DMS79 (cell line): Measurements from ENCODE around the gene WHRN.

Experiments
- DNase-seq: peaks from one replicate; lab custom pipeline; 2025; lab: John Stamatoyannopoulos, UW

WHRN gene

DNA sequence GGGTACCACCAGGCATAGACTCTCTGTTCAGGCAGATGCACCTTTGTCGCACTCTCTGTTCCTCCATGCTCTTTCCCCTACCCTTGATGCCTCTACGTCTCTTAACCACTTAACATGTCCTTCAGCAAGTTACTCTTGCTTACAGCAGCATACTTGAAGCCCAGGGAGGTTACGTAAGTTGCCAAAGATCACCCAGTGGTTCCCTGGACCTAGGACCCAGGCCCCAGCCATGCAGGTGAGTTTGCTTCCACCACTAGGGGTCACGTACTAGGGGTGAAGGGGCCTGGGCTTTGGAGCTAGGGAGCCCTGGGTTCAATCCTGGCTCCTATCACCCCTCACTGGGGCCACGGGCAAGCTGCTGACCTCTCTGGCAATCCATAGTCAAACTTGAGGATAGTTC, 126.4 kb downstream of the WHRN start:
- no peak for DNase-seq

DNA sequence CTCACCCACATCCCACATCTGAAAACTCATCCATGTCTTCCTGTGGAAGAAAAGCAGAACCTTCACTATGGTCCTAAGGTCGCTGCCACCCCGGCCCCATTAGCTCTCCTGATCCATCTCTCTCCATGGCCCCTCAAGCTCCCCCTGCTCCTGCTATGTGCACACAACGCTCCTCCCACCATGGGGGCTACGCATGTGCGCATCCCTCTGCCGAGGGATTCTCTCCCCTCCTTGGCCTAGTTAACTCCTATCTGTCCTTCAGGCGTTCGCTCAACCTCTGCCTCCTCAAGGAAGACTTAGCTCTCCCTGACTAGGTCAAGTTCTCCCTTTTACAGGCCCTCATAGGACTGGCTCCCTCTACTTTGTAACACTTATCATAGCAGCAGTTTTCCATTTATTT, 127.3 kb downstream of the WHRN start:
- no peak for DNase-seq

DNA sequence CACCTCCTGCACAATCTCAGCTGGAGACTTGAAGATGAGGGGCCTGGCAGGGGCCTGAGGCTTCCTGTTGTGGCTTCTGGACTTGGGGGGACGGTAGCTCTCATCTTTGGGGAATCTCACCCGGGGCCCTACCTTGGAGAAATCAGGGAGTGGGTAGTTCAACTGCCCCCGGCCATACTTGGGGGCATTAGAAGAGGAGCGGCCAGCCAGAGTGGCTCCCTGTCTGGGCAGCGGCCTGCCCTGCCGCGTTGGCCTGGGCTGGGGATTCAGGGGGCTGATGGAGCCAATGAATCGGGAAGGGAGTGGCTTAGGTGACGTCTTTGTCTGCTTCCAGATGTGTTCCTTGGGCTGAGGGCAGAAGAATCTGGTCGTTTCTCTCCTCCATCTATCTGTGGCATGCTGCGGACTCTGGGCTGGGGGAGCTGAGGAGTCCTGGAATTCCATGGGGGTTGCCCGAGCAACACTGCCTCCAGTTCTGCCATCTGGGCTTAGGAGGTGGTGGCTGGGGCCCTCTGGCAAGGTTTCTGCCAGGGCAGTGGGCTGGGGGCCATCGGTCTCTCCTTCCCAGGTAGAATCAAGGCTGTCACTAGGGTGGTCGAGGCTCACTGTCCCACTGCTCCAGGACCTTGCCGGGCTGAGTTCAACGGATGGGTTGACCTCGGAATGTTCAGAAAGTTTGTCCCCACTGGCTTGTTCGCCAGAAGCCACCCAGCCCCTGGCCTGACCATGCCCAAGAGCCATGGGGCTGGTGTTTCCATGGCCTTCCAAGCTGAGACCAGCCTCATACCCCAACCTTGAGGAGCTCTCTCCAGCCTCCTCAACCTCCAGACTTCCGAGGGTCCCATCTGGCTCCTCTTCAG, 128.5 kb downstream of the WHRN start:
- no peak for DNase-seq

DNA sequence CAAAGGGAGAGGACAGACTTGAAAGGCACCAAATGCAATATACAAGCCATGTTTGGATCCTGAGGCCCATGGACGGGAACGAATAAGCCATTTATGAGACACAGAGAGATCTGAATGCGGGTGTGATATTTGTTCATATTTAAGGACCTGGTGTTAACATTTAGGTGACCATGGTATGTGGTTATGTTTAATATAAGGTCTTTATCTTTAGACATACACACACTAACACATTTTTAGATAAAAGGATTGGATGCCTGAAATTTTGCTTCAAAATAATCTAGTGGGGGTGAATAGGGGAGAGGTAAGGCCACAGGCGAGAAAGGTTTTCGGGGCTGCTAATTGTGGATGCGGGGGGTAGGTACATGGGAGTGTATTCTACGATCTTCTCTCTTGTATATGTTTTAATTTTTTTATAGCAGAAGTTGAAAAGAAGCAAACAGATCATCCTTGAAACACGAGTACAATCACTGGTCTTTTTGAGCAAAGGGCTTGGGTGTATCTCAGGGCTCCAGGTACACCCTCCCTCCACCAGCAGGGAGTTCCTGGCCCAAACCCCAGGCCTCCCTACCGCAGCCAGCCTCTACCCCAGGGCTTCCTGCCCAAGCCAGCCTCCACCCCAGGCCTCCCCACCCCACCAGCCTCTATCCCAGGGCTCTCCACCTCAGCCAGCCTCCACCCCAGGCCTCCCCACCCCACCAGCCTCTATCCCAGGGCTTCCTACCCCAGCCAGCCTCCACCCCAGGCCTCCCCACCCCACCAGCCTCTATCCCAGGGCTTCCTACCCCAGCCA, 129.7 kb downstream of the WHRN start:
- DNase-seq = no peak

DNA sequence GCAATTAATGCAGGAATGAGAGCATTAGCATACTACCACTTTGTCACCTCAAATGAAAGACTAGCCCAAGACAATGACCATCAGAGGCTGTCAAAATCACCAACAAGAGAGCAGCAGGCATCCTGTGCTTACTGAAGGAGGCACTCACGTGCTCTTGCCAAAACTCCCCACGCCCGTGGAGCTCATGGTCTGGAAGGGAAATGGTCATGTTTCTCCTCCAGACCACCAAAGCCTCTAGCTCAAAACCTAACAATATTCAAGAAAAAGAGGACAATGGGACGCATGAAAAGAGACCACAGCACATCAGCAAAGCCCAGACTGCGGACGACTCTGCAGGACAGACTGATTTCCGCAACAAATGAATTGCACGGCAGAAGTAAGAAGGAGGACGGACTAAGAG, 130.3 kb downstream of the WHRN start:
- DNase-seq = no peak

DNA sequence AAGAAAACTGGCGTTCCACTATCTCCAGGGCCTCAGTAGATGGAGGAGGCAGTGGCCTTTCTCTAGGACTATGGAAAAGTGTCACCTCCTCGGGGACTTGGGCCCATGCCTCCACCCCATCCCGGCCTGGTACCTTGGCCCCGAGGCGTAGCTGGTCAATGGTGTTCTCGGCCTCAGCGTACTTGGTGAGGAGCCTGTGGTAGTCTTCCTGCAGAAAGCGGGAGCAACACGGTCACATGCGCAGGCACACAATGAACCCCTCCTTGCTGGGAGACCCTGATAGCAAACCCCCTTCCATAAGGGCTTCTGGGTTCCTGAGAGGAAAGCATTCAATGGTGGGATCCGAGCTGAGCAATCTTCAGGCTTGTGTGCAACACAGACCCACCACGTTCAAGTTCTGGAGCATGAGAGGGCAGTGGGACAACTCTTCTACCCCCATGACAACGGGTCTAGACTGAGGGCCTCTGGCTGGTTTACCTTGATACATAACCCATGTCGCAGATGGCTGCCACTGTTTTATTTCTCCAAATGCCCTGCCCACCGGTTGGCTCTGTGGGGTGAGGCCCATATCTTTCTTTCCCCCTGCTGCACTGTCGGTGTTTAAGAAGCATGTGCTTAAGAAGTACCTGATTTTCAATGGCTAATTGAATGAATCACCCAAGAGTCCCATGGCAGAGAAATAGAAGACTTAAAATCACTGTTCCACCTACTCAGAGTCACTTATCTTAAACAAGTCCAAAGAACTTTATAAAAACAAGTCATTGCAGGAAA, 131.1 kb downstream of the WHRN start:
- no peak for DNase-seq

DNA sequence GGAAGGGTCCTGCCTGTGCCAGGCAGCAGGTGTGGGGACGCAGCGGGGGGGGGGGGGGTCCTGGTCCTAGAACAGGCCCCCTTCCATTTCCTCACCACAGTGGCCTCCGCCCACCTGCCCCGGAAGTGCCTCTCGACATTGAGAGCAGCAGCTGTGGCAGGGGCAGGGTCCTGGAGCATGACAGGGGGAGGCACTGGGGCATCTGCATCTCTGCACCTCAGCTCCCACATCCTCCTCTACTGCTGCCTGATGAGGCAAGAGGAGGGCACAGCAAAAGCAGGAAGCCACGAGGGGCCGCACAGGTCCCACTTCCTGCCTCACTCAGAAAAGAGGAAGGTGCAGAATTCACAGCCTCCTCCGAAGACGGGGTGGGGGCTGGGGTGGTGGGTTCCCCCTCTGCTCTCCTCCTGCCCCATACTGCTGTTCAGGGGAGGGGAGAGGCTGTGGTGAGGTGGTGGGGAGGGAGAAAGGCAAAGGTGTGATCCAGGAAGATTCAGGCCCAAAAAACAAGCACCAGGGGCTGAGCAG, 132.3 kb downstream of the WHRN start:
- no peak for DNase-seq

DNA sequence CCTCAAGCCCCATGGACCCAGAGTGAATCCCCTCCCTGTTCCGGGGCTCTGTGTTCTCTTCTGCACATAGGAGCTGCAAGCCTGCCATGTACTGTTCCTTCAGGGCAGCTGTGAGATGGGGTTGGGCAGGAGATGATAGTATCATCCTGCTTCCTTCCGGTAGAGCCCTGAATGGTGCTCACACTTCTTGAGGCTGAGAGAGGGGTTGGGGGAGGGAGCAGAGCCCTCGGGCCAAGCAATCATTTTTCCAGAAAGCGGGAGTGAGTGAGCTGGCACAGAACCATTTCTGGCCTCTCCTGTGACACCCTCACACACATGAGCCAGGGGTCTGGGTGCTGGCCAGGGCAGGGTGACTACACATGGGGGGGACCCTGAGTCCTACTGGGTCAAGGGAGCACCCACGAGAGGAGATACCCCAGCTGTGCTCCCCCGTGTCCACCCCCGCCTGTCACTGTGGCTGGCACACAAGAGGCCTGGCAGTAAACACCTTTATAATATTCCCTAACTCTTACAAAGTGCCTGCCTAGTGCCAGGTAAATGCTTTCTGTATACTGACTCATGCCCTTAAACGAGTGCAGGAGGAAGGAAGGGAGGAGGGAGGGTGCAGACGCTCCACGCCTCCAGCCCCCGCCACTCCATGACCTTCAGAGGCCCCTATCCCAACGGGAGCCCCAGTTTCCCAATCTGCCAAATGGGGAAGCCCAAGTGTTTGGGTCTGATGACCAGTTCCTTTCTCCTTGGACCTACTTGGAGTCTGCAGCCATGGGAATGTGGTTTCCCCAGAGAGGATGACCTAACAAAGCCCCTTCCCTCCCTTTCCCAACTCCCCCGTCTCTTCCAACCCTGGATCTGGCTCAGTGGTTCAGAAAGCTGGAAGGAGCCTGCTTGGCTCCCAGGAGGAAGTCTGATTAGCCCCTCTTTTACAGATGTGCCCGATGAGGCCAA, 133.0 kb downstream of the WHRN start:
- DNase-seq = no peak

DNA sequence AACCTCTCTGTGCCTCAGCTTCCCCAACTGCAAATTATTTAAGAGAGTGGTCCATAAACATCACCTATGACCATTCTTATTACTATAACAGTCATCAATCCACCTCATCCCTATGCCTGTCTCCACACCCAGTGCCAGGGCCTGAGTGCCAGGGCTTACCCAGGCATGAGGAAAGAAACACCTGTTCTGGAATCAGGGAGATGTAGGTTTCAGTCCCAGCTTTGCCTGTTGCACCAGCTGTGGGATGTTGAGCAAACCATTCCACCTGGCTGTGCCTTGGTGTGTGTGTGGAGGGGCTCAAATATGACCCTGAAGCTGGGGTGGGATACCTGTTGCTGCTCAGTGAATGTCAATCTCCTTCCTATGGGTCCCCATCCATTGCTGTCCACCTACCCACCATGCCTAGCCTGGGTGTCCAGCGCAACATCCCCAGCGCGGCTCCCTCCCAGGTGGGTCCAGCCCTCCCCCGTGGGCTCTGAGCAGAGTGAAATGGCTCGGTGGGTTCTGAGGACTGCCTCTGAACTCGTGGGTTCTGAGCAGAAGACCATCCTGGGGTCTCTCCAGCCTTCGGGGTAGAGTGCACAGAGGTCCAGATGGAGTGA, 133.8 kb downstream of the WHRN start:
- DNase-seq = no peak

DNA sequence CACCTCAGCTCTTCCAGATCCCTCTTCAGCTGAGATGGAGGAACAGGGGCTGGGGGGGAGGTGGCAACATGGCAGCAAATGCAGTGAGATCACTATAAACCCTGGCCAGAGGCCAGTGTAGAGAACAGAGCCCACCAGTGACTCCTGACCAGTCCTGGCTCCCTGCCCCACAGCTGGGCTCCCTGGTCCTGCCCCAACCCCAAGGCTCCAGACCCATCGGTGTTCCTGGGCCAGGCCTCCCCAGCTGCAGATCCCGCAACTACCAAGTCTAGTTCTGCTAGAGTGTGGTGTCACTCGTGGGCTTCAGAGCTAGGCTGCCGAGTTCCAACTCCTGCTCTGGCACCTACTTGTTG, 134.3 kb downstream of the WHRN start:
- DNase-seq = no peak

DNA sequence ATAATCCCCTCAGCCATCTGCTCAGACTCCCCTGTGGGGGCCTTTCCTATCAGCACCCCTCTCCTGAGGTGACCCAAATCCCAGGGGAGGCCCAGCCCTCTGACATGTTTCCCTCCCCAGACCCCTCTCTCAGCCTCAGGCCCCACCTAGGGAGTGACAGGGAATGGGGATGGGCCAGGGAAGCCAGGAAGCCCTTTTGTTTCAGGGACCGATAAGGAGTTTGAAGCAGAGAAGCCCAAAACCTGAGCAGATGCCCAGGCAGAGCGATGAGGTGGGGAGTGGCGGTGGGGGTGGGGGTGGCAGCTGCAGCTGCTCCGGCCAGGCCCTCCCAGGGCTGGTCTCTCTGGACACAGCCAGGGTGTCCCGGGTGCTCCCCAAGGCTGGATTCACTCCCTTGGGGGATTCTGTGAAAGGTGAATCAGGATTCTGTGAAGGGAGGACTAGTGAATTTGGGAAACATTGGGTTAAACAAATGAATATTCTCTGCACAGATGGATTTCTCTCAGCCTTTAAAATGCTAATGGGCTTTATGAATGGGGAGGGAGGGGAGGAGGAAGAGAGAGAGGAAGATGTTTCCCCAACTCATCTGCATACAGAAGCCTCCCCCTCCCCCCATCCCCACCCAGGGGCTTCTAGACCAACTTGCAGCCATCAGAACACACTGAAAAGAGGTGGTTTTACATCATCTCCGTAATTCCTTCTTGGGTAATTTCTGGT, 134.9 kb downstream of the WHRN start:
- no peak for DNase-seq

DNA sequence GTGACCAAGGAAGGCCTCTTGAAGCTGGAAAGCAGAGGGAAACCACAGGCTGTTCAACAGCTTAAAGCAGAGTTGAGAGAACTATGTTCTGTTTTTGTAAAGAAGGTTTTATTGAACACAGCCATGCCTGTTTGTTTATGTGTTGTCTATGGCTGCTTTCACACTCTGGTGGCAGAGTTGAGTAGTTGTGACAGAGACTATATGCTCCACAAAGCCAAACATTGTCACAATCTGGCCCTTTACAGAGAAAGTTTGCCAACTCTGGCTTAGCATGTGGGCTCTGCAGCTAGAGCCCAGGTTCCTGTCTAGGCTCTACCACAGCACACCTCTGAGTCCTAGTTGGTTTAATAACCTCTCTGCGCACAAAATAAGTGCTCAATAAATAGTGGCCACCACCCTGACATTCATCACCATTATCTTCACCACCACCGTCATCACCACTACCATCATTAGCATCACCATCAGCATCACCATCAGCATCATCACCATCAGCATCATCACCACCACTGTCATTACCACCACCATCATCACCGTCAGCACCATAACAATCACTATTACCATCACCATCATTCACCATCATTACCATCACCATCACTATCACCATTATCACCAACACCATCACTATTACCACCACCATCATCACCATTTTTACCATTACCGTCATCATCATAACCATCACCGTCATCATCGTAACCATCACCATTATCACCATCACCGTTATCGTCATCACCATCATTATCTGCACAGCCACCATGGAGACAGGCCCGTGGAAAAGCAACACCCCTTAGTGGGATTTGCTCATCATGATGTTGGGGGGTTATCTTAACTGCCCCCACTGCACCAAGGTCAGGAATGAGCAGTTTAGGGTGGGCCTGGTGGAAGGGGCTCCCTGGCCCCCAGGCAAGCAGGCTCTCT, 135.8 kb downstream of the WHRN start:
- DNase-seq = peak; percentile 16

DNA sequence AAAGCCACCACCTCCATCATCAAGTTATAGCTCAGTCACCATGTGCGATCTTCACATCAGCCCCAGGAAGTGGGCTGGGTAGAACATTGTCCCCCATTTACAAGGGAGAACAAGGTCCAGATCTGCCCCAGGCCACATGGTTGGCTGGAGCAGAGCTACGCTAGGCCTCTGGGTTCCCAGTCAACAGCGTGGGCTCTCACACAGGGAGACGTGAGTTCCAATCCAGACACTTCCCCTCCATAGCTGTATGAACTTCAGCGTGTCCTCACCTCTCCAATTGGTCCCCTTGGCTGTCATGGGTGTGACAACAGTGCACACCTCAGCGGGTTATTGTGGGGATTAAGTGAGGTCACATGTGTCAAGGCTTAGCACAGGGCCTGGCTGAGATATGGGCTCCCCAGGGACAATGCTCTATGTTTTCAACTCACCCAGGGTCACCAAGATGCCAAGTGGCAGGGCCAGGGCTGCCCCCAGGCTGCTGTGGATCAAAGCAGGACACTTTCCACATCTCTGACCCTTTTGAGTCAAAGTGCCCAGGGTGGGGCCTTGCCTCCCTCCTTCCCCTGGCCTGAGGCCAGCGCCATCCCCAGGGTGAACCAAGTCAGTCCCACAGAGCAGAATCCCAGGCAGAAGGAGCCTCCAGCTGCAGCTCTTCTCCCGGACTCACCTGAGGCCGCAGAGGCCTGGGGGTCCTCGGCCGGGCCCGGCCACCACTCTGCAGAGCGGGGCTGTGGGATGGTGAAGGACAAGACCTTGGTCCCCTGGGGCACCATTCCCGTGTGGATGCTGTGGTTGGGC, 137.3 kb downstream of the WHRN start:
- no peak for DNase-seq

DNA sequence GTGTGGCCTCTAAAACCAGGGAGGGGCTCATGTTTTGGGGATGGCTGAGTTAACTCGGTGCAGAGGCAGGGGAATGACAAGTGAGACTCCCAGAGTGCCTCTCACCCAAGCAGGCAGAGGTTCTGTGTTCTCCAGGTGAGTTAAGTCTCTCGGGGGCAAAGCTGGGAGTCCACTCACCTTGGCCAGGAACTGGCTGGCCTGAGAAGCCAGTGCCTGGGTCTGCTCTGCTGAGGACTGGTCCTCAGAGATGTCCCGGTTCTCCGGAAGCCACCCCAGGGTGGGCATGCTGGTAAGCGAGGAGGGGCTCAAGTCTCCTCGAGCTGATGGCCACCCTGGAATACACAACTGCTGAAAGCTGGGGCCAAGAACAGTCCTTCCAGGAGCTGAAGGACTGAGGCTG, 137.9 kb downstream of the WHRN start:
- no peak for DNase-seq

DNA sequence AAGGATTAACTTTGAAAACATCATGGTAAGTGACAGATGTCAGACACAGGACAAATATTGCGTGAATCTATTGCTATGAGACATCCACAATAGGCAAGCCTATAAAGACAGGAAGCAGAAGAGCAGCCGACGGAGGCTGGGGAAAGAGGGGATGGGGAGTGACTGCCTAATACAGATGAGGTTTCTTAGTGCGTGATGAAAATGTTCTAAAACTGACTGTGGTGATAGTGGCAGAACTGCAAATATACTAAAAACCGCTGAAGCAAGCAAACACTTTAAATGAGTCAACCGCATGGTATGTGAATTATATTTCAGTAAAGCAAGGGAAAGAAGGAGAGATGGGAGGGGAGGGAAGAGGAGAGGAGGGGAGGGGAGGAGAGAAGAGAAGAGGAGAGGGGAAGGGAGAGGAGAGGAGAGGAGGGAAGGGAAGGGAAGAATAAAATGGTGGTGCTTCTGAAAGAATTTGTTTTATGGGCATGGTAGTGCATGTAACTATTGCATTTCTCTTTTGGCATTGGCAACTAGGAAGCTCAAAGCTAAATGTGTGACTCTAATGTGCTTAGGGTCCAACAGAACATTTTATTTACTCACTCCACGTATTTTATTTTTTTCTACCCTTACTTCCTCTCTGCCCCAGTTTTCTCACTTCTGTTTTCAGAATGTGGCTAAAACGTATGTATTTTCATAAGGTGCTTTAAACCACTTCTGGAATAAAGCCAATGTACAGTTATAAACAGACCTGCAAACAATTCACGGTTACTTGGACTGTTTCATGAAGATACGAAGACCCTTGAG, 138.7 kb downstream of the WHRN start:
- peak; percentile 19 for DNase-seq

DNA sequence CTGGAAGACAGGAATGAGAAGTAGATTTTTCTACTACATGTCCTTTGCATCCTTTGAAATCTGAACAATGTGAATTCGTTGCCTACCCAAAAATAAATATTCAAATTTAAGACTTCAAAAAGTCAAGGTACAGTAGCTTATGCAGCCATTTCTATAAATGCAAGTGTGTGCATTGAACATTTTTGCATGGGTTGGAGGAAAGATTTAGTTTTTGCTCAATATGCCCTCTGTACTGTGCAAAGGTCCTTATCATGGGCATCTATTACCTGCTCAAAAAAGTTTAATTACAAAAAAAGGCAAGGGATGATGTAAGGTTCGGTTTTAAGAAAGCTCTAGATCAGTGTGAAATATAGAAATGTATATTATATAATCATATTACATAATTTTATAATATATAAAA, 140.1 kb downstream of the WHRN start:
- DNase-seq = no peak
